HG02763 (cell line): ENCODE results near the gene CRIP1.

Source experiments
- ATAC-seq: cut with Tn5 transposase; IDR thresholded peaks from one replicate; pipeline ENCODE4 v1.9.1; 2021; ENCODE audit warnings: mild to moderate bottlenecking, moderate library complexity; ENCODE audit not compliant: unreplicated experiment

CRIP1 gene

DNA sequence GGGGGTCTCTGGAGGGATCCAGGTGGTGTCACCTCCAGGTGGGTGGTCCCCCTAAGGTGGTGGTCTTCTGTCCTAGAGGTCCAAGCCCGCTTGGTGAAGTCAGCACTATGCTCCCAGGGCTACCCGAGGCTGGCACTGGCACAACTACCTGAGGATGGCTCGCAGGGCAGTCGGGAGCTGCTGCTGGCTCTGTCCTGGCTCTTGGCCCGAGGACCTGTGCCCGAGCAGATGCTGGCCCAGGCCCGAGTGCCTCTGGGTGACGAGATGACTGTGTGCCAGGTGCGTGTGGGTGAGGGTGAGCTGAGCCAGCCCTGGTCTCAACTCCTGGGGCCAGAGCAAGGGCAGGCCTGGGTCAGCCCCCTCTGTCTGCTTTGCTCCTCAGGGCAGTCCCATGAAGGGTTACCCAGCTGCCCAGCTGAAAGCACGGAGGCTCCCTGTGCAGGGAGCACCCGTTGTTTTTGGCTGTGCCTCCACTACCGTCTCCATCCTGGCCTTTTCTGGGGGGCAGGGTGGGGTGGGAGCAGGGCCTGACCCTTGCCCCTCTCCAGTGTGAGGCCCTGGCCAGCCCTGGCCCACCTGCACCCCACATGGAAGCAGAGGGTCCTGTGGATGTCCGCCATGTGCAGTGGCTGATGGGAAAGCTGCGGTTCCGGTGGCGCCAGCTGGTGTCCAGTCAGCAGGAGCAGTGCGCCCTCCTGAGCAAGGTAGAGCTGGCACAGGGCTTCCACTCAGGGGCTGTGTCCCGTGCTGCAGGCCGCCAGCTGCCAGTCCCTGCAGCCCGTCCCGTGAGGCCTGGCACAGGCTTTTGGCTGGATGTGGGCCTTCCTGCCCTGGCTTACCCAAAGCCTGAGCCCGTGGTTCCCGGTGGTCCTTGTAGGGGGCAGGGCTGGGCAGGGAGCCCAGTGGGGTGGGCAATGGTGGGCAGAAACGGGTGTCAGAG, 5.6 kb downstream of the CRIP1 start:
- no peak for ATAC-seq

DNA sequence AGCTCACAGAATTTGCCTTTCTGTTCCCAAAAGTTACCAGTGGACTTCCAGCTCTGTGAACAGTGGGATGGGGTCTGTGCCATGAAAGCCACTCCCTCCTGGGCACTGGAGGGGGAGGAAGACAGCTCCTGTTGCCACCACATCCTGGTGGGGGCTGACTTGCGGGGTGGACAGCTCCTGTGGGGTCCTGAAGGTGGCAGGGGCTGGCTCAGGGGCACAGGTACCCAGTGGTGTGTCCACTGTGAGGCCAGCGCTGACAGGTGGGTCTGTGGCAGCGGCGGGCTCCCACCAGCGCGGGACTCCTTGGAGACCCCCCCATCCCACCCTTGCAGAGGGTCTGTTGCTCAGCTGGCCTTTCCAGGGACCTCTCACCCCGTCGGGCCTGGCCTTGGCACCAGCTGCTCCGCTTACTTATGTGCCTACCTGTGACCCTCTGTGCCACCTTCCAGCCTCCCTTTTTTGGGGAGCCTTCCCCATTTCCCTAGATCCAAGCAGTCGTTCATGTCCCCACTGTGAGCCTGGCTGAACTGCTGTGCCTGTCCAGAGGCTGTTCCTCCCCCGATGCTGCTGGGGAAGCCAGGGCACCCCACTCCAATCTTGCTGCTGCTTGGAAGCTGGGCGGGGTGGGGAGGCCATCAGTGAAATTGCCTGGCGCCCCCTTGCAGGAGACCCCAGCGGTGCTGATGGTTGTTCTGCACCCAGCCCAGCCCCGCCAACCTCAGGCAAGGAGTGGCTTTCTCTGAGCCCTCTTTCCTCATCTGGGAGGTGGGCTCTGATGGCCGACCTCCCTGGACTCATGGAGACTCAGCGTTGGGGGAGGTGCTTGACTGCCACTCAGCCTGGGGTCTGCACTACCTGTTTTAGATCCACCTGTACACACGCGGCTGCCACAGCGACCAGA, 6.5 kb downstream of the CRIP1 start:
- no peak for ATAC-seq

DNA sequence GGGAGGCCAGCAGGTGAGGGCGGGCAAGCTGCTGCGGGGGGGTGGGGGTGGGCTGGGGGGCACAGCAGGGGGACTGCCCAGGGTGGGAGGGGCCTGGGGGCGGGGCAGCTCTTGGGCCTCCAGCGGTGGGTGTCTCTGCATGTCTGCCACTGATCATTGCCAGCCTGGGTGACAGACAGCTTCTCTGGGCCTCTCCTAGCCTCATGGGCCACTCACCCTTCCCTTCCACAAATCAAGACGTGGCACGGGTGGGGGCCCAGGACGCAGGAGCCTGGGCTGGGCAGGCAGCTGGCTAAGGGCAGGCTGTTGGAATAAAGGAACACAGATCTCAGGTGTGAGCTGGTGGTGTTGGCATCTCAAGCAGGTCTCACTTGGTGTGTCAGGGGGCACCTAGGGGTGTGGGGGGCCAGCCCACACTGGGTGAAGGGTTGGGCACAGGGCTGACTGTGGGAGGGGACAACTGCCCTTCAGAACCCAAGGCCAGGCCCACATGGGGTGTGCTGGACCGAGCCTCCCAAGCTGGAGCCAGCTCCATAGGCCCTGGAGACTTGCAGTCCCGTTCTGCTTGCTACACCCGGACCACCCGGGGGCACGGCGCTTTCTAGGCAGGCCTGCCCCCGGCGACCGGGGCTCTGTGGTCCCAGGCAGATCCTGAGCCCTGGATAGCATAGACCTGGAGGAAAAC, 7.4 kb downstream of the CRIP1 start:
- ATAC-seq, result no peak

DNA sequence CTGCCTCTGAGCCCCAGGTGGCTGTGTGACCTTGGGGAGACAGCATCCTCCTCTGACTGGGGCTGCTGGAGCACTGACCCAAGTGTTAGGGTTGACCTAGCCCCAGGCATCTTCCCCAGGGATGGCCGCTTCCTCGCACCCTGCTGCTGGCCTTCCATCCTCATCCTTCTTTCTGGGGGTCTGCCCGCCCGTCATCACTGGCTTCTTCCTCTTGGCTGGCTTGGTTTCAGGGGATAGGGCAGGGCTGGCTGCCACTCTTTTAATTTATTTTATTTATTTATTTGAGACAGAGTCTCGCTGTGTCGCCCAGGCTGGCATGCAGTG, 7.9 kb downstream of the CRIP1 start:
- ATAC-seq, result no peak

DNA sequence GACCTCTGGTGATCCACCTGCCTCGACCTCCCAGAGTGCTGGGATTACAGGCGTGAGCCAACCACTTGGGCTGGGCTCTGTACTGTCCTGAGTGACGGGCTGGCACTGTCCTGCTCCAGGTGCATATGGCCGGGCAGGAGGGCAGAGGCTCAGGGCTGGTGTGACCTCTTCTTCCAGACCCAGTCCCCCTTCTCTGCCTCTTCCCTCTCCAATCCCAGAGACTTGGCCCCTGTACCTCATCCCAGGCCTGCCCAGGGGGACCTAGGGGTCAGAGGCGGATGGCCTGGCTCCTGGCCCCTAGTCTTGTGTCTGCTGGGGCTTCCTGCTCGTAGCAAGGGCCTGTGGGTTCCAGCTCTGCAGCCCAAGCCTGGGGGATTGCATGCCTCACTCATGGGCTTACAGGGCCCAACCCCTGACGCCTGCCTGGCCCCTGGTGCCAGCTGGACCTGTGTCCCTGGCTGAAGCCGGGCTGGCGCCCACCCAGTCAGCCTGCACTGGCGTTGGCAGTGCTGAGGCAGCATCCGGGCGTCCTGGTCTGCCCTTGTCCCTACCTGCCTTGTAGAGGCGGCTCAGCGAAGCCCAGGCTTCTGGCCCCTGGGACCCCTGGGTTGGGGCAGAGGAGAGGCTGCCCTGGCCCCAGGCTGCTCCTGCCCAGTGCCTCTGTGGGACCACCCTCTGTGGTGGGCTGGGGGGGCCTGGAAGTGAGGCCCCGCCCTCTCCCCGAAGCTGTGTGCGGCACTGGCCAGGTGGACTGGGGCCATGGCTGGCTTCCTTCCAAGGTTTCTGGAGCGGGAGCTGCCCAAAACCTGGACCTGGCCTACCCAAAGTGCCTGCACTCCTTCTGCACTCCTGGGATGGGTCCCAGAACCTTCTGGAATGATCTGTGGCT, 8.7 kb downstream of the CRIP1 start:
- ATAC-seq, result no peak

DNA sequence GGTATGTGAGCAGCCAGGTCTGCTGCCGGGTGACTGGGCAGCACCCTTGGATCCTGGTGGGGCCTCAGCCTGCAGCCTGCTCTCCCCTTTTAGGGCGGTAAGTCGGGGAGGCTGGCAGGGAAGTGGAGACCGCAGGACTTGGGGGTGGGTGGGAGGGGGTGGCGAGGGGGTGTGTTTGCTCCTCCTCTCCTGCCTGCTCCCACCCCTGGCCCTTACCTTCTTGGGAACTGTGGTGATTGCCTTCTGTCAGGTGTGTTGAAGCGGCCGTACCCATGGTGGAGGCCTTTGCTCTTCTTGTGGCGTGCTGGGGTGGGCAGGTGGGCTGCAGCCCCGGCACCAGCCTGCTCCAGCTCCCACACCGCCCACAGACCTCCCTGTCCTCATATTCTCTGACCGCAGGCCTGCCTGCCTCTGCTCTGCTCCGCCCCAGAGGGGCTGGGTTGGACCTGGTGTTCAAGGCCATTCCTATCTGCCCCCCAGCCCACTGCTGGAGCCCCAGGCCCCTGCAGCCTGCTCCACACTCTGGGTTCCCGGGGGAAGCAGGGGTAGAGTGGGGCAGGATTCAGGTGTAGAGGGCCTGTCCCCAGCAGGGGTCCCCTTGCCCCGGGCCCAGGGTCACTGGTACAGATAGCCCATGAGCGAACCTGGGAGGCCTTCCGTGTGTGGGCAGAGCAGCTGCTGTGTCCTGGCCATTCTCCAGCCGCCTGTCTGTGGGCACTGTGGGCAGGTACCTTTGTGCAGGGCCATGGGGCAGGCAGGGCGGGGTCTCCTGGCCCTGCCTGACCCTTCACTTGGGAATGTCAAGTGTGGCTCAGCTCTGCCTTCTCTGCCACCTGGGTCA, 9.5 kb downstream of the CRIP1 start:
- ATAC-seq, result no peak

DNA sequence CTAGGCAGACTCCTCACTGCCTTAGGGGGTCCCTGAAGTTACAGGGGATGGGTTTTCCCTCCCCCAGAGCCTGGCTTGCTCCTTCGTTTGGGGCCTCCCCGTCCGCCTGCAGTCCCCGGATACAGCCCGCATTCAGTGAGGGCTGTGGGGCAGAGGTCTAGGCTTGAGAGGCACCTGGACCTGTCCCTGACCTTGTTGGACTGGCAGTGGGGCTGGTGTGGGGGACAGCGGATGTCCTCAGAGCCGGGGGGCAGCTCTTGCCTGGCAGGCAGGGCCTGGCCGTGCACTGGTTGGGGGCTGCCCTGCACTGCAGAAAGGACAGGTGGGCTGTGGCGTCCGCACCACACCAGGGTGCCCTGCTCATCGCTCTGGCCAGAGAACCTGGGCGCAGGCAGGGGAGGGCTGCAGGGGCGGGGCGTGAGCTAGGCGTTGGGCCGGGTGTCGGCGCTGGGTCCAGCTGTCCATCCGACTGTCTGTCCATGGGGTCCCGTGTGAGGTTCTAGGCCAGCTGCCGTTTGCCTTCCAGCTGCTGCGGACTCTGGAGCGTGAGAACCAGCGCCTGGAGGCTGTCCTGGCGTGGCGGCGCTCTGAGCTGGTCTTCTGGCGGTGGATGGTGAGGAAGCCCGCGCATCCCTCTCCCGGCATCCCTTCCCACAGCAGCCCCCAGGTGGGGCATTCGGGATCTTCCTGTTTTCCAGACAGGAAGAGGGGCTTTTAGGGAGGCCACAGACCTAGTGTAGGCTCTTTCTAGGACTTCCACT, 10.3 kb downstream of the CRIP1 start:
- ATAC-seq, result no peak

DNA sequence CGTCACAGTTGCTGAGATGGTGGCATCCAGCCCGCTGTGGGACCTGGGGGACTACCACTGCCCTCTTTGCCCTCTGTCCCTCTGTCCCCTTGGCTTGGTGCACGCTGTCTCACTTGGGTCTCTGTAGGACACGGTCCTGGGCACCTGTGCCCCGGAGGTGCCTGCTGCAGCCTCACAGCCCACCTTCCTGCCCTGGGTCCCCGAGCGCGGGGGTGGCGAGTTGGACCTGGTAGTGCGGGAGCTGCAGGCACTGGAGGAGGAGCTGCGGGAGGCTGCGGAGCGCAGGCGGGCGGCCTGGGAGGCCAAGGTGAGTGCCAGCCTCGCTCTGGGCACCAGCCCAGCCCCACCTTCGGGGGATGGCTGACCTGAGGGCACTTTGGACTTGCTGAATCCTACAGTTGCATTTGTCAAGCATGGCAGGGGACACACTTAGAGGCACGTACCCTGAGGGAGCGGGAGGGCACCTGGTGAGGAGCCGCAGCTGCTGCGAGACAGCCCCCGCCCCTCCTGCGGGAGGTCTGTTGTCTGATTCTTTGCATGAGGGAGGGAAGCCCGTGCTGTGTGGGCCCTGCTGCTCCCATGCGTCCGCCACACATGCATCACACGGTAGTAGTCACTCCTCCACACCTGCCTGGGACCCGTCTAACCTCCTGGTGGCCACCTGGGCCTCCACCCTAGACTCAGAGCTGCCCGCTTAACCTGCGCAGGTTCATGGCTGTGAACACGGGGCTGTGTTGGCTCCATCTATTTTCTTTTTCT, 11.2 kb downstream of the CRIP1 start:
- no peak for ATAC-seq

DNA sequence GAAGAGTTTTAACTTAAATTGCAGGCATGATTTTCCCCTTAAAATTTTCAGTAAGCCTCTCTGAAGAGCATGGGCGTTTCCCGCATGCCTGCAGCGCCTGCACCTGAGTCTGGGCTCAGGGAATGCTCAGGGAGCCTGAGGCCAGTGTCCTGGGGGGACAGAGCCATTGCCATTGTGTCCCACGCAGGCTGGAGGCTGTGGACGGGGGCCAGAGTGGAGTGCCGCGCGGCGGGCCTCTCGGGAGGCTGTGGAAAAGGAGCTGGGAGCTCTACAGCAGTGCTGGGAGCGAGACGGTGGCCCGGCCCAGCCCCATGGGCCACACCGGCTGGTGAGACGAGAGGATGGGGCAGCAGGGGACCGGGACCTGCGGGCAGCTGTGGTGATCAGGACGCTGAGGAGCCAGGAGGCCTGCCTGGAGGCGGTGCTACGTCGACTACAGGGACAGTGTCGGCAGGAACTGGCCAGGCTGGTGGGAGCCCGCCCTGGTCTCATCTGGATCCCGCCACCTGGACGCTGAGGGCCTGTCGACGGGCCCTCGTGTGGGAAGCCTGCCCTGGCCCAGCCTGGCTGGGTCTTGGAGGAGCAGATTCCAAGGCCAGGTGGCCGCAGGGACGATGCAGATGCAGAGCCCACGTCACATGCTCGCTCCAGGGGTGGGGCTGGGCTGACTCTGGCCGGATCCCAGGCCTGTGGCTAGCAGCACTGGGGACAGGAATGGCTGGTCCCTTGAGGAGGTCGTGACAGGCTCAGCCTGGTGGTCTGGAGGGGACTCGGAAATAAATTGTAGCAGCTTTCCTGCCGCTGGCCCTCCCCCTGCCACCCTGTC, 12.0 kb downstream of the CRIP1 start:
- no peak for ATAC-seq

DNA sequence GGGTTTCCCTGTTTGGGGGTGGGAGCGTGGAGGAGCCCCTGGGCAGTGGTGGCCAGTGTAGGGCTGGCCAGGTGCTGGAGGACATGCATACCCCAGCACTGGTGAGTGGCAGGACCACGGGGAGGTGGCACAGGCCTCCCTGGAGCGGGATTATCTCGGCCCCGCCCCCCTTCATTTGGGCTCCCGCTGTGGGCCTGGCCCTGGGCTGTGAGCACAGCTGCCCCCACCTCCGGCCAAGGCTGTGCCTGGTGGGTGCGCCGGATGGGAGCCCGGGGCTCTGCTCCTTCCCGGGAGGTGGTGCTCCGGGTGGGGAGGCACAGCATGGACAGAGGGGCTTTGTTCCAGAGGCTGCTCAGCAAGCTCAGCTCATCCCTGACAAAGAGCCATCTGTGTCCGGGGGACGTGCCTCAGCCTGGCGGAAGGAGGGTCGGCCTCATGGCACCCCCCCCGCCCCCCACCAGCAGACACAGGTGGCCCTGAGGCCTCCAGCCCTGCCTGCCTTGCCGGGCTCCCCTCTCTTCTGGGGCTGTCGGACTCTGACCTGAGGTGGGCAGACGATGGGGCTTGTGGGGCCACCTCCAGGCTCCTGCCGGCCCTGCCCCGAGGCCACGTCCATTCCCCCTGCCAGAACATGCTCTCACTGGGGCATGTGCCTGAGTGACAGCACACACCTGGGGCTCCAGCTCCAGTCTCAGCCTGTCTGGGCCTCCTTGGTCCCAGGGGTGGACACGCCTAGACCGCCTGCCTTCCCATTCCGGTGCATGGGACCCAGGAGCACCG, 12.8 kb downstream of the CRIP1 start:
- ATAC-seq, result no peak

DNA sequence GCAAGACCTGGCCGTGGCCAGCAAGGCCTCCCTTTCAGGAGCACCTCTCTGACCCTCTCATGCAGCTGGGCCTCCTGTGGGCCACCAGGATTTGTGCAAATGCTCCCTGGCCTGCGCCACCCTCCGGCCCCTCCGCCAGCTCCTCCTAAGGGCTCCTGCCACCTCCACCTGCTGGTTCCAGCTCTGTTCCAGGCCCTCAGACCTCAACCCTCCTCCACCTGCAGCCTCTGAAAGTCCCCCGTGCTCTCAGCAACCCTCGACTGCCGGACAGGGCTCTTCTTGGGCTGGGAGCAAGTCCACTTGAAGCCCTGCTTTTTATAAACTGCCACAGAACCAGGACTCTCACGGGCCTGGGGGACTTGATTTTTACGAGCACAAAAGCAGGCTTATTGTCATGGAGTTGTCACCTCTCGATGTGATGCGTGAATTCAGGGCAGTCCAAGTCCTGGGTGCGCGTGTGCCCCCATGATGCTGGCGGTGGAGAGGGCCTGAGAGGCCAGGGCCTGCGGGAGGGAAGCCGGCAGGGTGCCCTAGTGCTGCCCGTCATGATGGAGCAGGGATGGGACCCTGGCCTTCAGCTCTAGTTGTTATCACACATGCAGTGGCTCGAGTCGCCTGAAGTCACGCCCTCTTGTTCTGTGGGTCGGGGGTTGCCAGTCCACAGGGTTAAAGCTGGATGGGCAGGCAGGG, 13.5 kb downstream of the CRIP1 start:
- ATAC-seq, result no peak

DNA sequence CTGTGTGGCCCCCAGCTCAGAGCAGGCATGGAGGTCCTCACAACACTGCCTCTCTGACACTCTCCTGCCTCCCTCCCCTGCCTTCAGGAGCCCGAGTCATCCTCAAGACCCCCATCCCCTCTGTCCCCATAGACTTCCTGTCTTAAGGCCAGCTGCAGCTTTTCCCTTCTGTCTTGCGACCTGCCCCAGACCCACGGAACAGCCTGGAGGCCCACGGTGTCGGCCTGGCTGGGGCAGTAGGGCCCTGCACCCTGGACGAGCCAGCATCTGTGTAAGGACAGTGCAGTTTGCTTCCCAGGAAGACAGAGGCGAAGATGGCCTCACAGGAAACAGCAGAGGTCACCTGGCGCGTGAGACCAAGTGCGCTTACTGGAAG, 14.0 kb downstream of the CRIP1 start:
- no peak for ATAC-seq

DNA sequence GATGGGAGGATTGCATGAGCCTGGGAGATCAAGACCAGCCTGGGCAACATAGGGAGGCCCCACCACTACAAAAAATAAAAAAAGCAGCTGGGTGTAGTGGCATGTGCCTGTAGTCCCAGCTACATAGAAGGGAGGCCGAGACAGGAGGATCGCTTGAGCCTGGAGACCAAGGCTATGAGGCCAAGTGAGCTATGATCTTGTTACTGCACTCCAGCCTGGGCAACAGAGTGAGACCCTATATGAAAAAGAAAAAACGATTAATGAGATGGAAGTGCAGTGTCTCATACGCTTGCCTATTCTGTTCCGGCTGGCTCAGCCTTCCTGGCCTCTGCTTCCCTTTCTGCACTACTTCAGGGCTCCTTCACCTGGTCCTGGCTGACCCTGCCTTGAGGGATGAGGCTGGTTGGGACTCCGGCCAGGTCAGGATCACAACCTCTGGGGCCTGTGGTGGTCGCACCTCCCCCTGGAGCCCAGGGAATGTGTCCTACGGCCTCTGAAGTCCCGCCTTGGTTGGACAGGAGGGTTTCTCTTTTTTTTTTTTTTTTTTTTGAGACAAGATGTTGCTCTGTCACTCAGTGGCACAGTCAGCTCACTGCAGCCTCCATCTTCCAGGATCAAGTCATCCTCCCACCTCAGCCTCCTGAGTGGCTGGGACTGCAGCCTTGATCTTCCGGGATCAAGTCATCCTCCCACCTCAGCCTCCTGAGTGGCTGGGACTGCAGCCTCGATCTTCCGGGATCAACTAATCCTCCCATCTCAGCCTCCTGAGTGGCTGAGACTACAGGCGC, 15.0 kb downstream of the CRIP1 start:
- ATAC-seq, result no peak

DNA sequence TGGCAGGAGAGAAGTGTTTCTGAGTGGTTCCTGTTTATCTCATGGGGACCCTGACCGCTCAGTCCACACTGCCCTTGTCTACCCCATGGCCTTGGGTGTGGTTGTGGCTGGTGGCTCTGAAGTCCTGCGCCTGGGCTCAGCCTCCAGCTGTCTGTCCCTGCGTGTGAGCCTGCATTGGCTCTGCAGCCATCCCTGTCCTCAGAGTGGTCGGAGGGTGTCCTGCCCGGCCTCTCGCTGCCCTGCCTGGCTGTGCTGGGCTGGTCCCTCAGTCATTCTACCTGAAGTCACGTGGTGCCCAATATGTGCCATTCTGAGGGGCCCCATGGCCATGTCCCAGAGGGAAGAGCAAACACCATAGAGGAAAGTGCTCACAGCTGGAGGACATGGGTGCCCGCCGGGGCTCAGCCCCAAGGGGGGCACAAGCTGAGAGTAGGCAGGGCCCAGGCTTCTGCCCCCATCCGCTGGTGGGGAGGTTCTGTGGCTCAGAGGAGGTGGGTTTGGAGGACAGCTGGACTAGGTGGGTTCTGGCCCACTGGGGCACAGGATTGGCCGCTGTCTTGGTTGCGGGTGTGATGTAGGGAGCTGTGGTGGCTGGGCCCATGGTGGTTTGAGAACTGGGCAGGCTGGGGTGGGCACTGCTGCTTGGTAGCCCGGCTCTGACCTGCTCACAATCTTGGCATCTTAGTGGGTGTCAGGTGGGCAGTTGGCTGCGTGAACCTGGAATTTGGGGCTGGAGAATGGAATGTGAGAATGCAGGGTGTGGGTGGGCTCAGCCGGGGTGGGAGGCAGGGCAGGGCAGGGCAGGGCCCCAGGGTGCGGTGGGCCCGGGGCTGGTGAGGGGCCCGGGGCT, 16.0 kb downstream of the CRIP1 start:
- no peak for ATAC-seq
